Astrocyte (in vitro differentiated cells and primary cell): ENCODE measurements around the gene CTH.

Source experiments
- CTCF ChIP-seq: IDR thresholded peaks from 2 replicates; pipeline ENCODE4 v1.5.1; 2011; ENCODE audit warnings: low read depth, mild to moderate bottlenecking, inconsistent platforms, low read length, moderate library complexity; ENCODE audit not compliant: insufficient read depth
- EZH2 ChIP-seq: IDR thresholded peaks from 2 replicates; pipeline ENCODE4 v1.6.1; 2012; ENCODE audit warnings: mild to moderate bottlenecking, low read length, inconsistent platforms; ENCODE audit not compliant: insufficient read depth

GRCh38 chr1:70426154-70427131 lies 15.4 kb downstream of the CTH start:
- no peak for TF ChIP-seq CTCF
- TF ChIP-seq EZH2, result no peak
